WERI-Rb-1 (cell line): Measurements from ENCODE around the gene NRIP2.

Experiments used
- DNase-seq: peaks from one replicate; pipeline ENCODE4 v3.0.0-alpha.2; 2020
- H3K27ac ChIP-seq: fragments of 250-450 bp; sonication (Bioruptor Pico); 2 replicates; pipeline ENCODE4 v1.5.1; 2020; ENCODE audit warnings: mild to moderate bottlenecking, moderate library complexity
- H3K27me3 ChIP-seq: fragments of 250-450 bp; sonication (Bioruptor Pico); 2 replicates; pipeline ENCODE4 v1.5.1; 2021; ENCODE audit warnings: mild to moderate bottlenecking, low read depth, moderate library complexity; ENCODE audit not compliant: insufficient read depth, severe bottlenecking
- H3K36me3 ChIP-seq: fragments of 250-450 bp; sonication (Bioruptor Pico); 2 replicates; pipeline ENCODE4 v1.5.1; 2020; ENCODE audit warnings: mild to moderate bottlenecking, moderate library complexity
- H3K4me3 ChIP-seq: 2 replicates; pipeline ENCODE4 v1.5.1; 2011; ENCODE audit warnings: low read depth, mild to moderate bottlenecking, control low read depth, low read length
- H3K9me3 ChIP-seq: fragments of 250-450 bp; sonication (Bioruptor Pico); 2 replicates; pipeline ENCODE4 v1.5.1; 2021; ENCODE audit warnings: mild to moderate bottlenecking, moderate library complexity; ENCODE audit not compliant: severe bottlenecking
- TF ChIP-seq, protein P1 (sequence below): IDR thresholded peaks from 2 replicates; pipeline ENCODE4 v1.5.1; 2011; ENCODE audit warnings: low read depth, mild to moderate bottlenecking, control low read depth, inconsistent platforms, low read length

The NRIP2 gene

DNA sequence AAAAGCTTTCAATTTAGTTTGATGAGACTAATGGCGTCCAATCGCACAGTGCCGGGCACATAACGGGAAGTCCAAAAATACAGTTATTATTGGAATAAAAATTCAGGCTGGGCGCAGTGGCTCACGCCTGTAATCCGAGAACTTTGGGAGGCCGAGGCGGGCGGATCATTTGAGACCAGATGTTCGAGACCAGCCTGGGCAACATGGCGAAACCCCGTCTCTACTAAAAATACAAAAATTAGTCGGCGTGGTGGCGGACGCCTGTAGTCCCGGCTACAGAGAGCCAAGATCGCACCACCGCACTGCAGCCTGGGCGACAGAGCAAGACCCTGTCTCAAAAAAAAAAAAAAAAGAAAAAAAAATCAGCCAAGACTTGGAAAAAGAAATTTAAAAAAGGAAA is 41.3 kb downstream of the NRIP2 start:
- Histone ChIP-seq H3K9me3 (no peaks in the 10 kb centered on the region), H3K27ac (no peak overlapping the region), H3K36me3 (peaks cover 27% of the 10 kb centered on the region), H3K27me3 (no peaks in the 10 kb centered on the region), H3K4me3 (no peak overlapping the region)
- no peak for DNase-seq
- TF ChIP-seq, protein P1, sequence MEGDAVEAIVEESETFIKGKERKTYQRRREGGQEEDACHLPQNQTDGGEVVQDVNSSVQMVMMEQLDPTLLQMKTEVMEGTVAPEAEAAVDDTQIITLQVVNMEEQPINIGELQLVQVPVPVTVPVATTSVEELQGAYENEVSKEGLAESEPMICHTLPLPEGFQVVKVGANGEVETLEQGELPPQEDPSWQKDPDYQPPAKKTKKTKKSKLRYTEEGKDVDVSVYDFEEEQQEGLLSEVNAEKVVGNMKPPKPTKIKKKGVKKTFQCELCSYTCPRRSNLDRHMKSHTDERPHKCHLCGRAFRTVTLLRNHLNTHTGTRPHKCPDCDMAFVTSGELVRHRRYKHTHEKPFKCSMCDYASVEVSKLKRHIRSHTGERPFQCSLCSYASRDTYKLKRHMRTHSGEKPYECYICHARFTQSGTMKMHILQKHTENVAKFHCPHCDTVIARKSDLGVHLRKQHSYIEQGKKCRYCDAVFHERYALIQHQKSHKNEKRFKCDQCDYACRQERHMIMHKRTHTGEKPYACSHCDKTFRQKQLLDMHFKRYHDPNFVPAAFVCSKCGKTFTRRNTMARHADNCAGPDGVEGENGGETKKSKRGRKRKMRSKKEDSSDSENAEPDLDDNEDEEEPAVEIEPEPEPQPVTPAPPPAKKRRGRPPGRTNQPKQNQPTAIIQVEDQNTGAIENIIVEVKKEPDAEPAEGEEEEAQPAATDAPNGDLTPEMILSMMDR: no peak

DNA sequence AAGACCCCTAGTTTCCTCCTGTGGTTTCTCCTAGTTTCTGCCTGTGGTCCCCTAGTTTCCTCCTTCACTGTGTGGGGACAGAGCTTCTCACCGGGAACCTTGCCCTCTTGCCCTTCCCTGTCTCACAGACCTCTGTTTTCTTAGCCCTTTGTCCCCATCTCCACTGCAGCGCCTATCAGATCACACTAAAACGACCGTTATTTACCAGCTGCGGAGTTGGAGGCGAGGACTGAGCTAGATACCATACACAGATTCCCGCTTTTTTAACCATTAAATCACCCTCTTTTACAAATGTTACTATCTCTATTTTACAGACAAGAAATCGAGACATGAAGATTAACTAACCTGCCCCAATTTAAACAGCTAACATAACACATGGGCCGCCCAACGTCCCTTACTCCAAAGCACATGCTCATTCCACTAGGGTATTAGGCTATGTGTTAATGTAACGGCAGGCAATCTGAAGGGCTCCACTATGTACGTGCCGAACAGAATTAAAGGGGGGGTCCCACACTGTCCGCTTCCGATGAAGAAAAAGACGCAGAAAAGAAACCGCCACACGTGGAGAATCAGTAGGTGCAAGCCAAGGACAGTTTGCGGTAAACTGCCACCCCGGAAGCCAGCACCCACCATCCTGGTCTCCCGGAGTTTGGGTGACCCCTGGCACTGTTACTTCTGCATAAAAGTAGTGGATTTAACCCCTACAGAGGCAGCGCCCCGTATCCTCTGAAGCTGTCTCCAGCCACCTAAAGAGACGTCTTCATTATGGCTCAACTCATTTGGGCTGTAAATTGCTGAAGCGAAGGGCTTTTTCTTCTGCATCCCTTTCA is 41.9 kb downstream of the NRIP2 start:
- H3K9me3 ChIP-seq: no peaks in the 10 kb centered on the region
- TF ChIP-seq, protein P1: no peak
- H3K36me3 ChIP-seq: peaks cover 20% of the 10 kb centered on the region
- no peak overlapping the region for H3K27ac ChIP-seq
- no peaks in the 10 kb centered on the region for H3K27me3 ChIP-seq
- H3K4me3 ChIP-seq: no peak overlapping the region
- DNase-seq: no peak

DNA sequence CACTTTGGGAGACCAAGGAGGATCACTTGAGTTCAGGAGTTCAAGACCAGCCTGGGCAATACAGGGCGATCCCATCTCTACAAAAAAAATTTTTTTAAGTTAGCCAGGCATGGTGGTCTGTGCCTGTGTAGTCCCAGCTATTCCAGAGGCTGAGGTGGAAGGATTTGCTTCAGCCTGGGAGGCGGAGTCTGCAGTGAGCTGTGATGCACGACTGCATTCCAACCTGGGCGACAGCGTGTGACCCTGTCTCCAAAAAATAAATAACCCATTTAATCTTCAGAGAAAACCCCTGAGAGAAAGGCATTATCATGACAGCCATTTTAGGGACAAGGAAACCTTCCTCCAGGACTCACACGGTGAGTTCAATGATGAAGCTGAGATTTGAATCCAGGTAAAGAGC is 43.7 kb downstream of the NRIP2 start:
- Histone ChIP-seq H3K27me3 (no peaks in the 10 kb centered on the region), H3K9me3 (no peaks in the 10 kb centered on the region), H3K36me3 (peaks cover 2% of the 10 kb centered on the region), H3K27ac (no peak overlapping the region), H3K4me3 (no peak overlapping the region)
- DNase-seq: no peak
- TF ChIP-seq, protein P1: no peak

GRCh38 chr12:2785017-2785416 is 49.8 kb downstream of the NRIP2 start:
- Histone ChIP-seq H3K27me3 (no peaks in the 10 kb centered on the region), H3K9me3 (no peaks in the 10 kb centered on the region), H3K36me3 (no peaks in the 10 kb centered on the region), H3K4me3 (no peak overlapping the region), H3K27ac (no peak overlapping the region)
- no peak for DNase-seq
- TF ChIP-seq, protein P1: no peak

- H3K9me3 ChIP-seq: no peaks in the 10 kb centered on the region
- no peak overlapping the region for H3K27ac ChIP-seq
- DNase-seq: peak; percentile 65
- H3K27me3 ChIP-seq: no peaks in the 10 kb centered on the region
- TF ChIP-seq, protein P1: peak; percentile 94
- H3K36me3 ChIP-seq: no peaks in the 10 kb centered on the region
- no peak overlapping the region for H3K4me3 ChIP-seq
Measured at GRCh38 chr12:2783936-2784600, 50.8 kb downstream of the NRIP2 start.
